GM10847 (cell line): ENCODE data around the gene BPIFA3.

Source experiments
- POLR2A ChIP-seq: IDR thresholded peaks from 2 replicates; pipeline ENCODE4 v1.6.1; 2011; ENCODE audit not compliant: insufficient read length; ENCODE audit errors: extremely low read depth

The BPIFA3 gene

GRCh38 chr20:33242319-33243100 is 25.4 kb downstream of the BPIFA3 start:
- no peak for TF ChIP-seq POLR2A

GRCh38 chr20:33246077-33246476 is 28.9 kb downstream of the BPIFA3 start:
- no peak for TF ChIP-seq POLR2A

GRCh38 chr20:33249456-33249855 is 32.3 kb downstream of the BPIFA3 start:
- no peak for TF ChIP-seq POLR2A

GRCh38 chr20:33250666-33251065 is 33.5 kb downstream of the BPIFA3 start:
- TF ChIP-seq POLR2A: no peak

GRCh38 chr20:33251496-33251895 is 34.3 kb downstream of the BPIFA3 start:
- TF ChIP-seq POLR2A: no peak

- TF ChIP-seq POLR2A: no peak
Measured at GRCh38 chr20:33252460-33252859, 35.3 kb downstream of the BPIFA3 start.

GRCh38 chr20:33255005-33255404 is 37.9 kb downstream of the BPIFA3 start:
- no peak for TF ChIP-seq POLR2A

- TF ChIP-seq POLR2A: no peak
Measured at GRCh38 chr20:33257237-33257636, 40.1 kb downstream of the BPIFA3 start.

- no peak for TF ChIP-seq POLR2A
Measured at GRCh38 chr20:33259371-33259770, 42.2 kb downstream of the BPIFA3 start.

- no peak for TF ChIP-seq POLR2A
Measured at GRCh38 chr20:33261465-33261864, 44.3 kb downstream of the BPIFA3 start.

GRCh38 chr20:33262658-33263065 is 45.5 kb downstream of the BPIFA3 start:
- no peak for TF ChIP-seq POLR2A

- no peak for TF ChIP-seq POLR2A
Measured at GRCh38 chr20:33263784-33264183, 46.6 kb downstream of the BPIFA3 start.

GRCh38 chr20:33267701-33268100 is 50.5 kb downstream of the BPIFA3 start:
- no peak for TF ChIP-seq POLR2A

GRCh38 chr20:33272155-33272873 is 55.2 kb downstream of the BPIFA3 start:
- TF ChIP-seq POLR2A: no peak

GRCh38 chr20:33273117-33273851 is 56.1 kb downstream of the BPIFA3 start:
- no peak for TF ChIP-seq POLR2A

GRCh38 chr20:33275215-33275614 is 58.1 kb downstream of the BPIFA3 start:
- TF ChIP-seq POLR2A: no peak
